CD8-positive, alpha-beta memory T cell (primary cell): ENCODE measurements around the gene SEMA6A. TPM values are rescaled to one million over a fixed set of nuclear protein-coding genes. Genes with fewer than 3 reads are reported as not detected.

Source experiments
- CTCF ChIA-PET: fragments of 350-600 bp; sonication (Branson Sonifier 250); formaldehyde crosslinking; loops from one replicate; lab custom pipeline; 2021; ENCODE audit warnings: antibody characterized with exemption; lab: Charles Lee
- POLR2A ChIA-PET: fragments of 350-600 bp; sonication (Branson Sonifier 250); formaldehyde crosslinking; loops from one replicate; lab custom pipeline; 2021; ENCODE audit warnings: antibody characterized with exemption; lab: Charles Lee
- DNase-seq, 5 donors: peaks; one replicate each; pipeline versions ENCODE4 v3.0.0 to v3.0.0-alpha.2; 2020 to 2022; ENCODE audit warnings: mixed read lengths in 1 of 5
- H3K27ac ChIP-seq: one replicate; pipeline ENCODE4 v1.7.0; 2013; ENCODE audit warnings: low read depth, mild to moderate bottlenecking, low read length, moderate library complexity
- H3K27me3 ChIP-seq: 2 replicates; pipeline ENCODE4 v1.7.0; 2013; ENCODE audit warnings: low read length, mild to moderate bottlenecking; ENCODE audit not compliant: insufficient read depth, poor library complexity, severe bottlenecking
- H3K36me3 ChIP-seq: 2 replicates; pipeline ENCODE4 v1.7.0; 2013; ENCODE audit warnings: mild to moderate bottlenecking, low read length, moderate library complexity; ENCODE audit not compliant: insufficient read depth
- H3K4me1 ChIP-seq: 2 replicates; pipeline ENCODE4 v1.7.0; 2013; ENCODE audit warnings: mild to moderate bottlenecking, low read length, moderate library complexity; ENCODE audit not compliant: insufficient read depth
- H3K4me3 ChIP-seq: 2 replicates; pipeline ENCODE4 v1.7.0; 2013; ENCODE audit warnings: mild to moderate bottlenecking, low read length
- H3K9me3 ChIP-seq: 2 replicates; pipeline ENCODE4 v1.7.0; 2013; ENCODE audit warnings: mild to moderate bottlenecking, low read length
- H3K27ac Mint-ChIP-seq, 8 donors: one replicate each; pipeline ENCODE4 v1.8.0; 2020 to 2021; ENCODE audit warnings: mixed read lengths in 8 of 8, mild to moderate bottlenecking in 6 of 8, inconsistent platforms in 3 of 8, moderate library complexity in 3 of 8
- H3K27me3 Mint-ChIP-seq, 2 donors: one replicate each; pipeline ENCODE4 v1.8.0; 2020 to 2021; ENCODE audit warnings: mixed read lengths in 2 of 2, mild to moderate bottlenecking in 1 of 2, moderate library complexity in 1 of 2
- H3K36me3 Mint-ChIP-seq, 3 donors: one replicate each; pipeline ENCODE4 v1.8.0; 2020 to 2021; ENCODE audit warnings: mixed read lengths in 3 of 3, inconsistent platforms in 1 of 3, mild to moderate bottlenecking in 1 of 3
- H3K4me1 Mint-ChIP-seq, 3 donors: one replicate each; pipeline ENCODE4 v1.8.0; 2020 to 2021; ENCODE audit warnings: mixed read lengths in 3 of 3, inconsistent platforms in 1 of 3, mild to moderate bottlenecking in 1 of 3
- H3K4me3 Mint-ChIP-seq, 7 donors: one replicate each; pipeline ENCODE4 v1.8.0; 2020 to 2021; ENCODE audit warnings: mixed read lengths in 7 of 7, mild to moderate bottlenecking in 6 of 7, moderate library complexity in 4 of 7, inconsistent platforms in 2 of 7
- H3K9me3 Mint-ChIP-seq, 5 donors: one replicate each; pipeline ENCODE4 v1.8.0; 2020 to 2022; ENCODE audit warnings: mixed read lengths in 5 of 5, mild to moderate bottlenecking in 3 of 5, moderate library complexity in 2 of 5, inconsistent platforms in 1 of 5
- polyA plus RNA-seq: library from polyadenylated mRNA; unstranded; fragments of 300-500 nt; fragmentation: Illumina TruSeq; gene quantifications from one replicate; pipeline ENCODE4 v1.2.3, GENCODE V29; 2021
- total RNA-seq, 2 experiments: library from RNA; stranded (reverse); gene quantifications; one replicate each; pipeline ENCODE4 v1.2.3, GENCODE V29; 2021

The SEMA6A gene, protein sequence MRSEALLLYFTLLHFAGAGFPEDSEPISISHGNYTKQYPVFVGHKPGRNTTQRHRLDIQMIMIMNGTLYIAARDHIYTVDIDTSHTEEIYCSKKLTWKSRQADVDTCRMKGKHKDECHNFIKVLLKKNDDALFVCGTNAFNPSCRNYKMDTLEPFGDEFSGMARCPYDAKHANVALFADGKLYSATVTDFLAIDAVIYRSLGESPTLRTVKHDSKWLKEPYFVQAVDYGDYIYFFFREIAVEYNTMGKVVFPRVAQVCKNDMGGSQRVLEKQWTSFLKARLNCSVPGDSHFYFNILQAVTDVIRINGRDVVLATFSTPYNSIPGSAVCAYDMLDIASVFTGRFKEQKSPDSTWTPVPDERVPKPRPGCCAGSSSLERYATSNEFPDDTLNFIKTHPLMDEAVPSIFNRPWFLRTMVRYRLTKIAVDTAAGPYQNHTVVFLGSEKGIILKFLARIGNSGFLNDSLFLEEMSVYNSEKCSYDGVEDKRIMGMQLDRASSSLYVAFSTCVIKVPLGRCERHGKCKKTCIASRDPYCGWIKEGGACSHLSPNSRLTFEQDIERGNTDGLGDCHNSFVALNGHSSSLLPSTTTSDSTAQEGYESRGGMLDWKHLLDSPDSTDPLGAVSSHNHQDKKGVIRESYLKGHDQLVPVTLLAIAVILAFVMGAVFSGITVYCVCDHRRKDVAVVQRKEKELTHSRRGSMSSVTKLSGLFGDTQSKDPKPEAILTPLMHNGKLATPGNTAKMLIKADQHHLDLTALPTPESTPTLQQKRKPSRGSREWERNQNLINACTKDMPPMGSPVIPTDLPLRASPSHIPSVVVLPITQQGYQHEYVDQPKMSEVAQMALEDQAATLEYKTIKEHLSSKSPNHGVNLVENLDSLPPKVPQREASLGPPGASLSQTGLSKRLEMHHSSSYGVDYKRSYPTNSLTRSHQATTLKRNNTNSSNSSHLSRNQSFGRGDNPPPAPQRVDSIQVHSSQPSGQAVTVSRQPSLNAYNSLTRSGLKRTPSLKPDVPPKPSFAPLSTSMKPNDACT
- total RNA-seq (not detected), polyA plus RNA-seq (0.49 TPM)

GRCh38 chr5:116574367-116575325, at the start of gene SEMA6A:
Gene SEMA6A, minus strand, starts transcription at chr5:116574823. Its CDS starts 69,879 bp downstream, at chr5:116504944.
- no peak within 1 kb of the TSS for H3K27ac ChIP-seq
- H3K9me3 ChIP-seq = no peaks in the 10 kb centered on the region
- no peaks in the 10 kb centered on the region for H3K4me1 ChIP-seq
- peak within 1 kb of the TSS in 6 of 7 donors; percentile 46 to 86 (median 74) for H3K4me3 Mint-ChIP-seq
- H3K27ac Mint-ChIP-seq = peak within 1 kb of the TSS in 1 of 8 donors; percentile 66
- peaks cover 0 to 9% (median 2%) of the 10 kb centered on the region in 5 donors for H3K9me3 Mint-ChIP-seq
- no peak for DNase-seq
- peaks cover 11 to 23% (median 13%) of the 10 kb centered on the region in 3 donors for H3K4me1 Mint-ChIP-seq
- H3K4me3 ChIP-seq = no peak within 1 kb of the TSS
- H3K27me3 ChIP-seq = peaks cover 17% of the 10 kb centered on the region
- ChIA-PET CTCF (no interaction called here), POLR2A (no interaction called here)
- no peaks in the 10 kb centered on the region for H3K36me3 ChIP-seq
- H3K36me3 Mint-ChIP-seq = no peaks in the 10 kb centered on the region
- peaks cover 29 to 78% of the 10 kb centered on the region in 2 donors for H3K27me3 Mint-ChIP-seq

GRCh38 chr5:116622375-116623050, 47.9 kb upstream of the SEMA6A start:
- H3K36me3 ChIP-seq = no peaks in the 10 kb centered on the region
- H3K4me3 ChIP-seq = no peak overlapping the region
- ChIA-PET CTCF (no interaction called here), POLR2A (no interaction called here)
- no peaks in the 10 kb centered on the region for H3K4me1 Mint-ChIP-seq
- peaks cover 1 to 3% of the 10 kb centered on the region in 2 donors for H3K27me3 Mint-ChIP-seq
- H3K27ac ChIP-seq = no peak overlapping the region
- no peaks in the 10 kb centered on the region for H3K27me3 ChIP-seq
- H3K9me3 ChIP-seq = no peaks in the 10 kb centered on the region
- H3K9me3 Mint-ChIP-seq = no peaks in the 10 kb centered on the region
- no peak overlapping the region for H3K4me3 Mint-ChIP-seq
- no peaks in the 10 kb centered on the region for H3K36me3 Mint-ChIP-seq
- DNase-seq = no peak
- H3K4me1 ChIP-seq = no peaks in the 10 kb centered on the region
- H3K27ac Mint-ChIP-seq = no peak overlapping the region

- H3K27me3 ChIP-seq = no peaks in the 10 kb centered on the region
- POLR2A ChIA-PET = no interaction called here
- H3K36me3 ChIP-seq = no peaks in the 10 kb centered on the region
- CTCF ChIA-PET = no interaction called here
- no peak overlapping the region for H3K27ac Mint-ChIP-seq
- no peak for DNase-seq
- H3K27ac ChIP-seq = no peak overlapping the region
- no peaks in the 10 kb centered on the region for H3K9me3 Mint-ChIP-seq
- no peaks in the 10 kb centered on the region for H3K4me1 Mint-ChIP-seq
- H3K4me3 ChIP-seq = no peak overlapping the region
- peaks cover 1 to 3% of the 10 kb centered on the region in 2 donors for H3K27me3 Mint-ChIP-seq
- no peaks in the 10 kb centered on the region for H3K9me3 ChIP-seq
- no peaks in the 10 kb centered on the region for H3K36me3 Mint-ChIP-seq
- H3K4me3 Mint-ChIP-seq = no peak overlapping the region
- no peaks in the 10 kb centered on the region for H3K4me1 ChIP-seq
Measured at GRCh38 chr5:116621599-116621998, 47.0 kb upstream of the SEMA6A start.

GRCh38 chr5:116616876-116617275, 42.3 kb upstream of the SEMA6A start:
- Mint-ChIP-seq H3K4me1 (no peaks in the 10 kb centered on the region), H3K9me3 (peaks cover 0 to 5% (median 0%) of the 10 kb centered on the region in 5 donors), H3K27ac (no peak overlapping the region), H3K4me3 (no peak overlapping the region), H3K27me3 (no peaks in the 10 kb centered on the region), H3K36me3 (no peaks in the 10 kb centered on the region)
- Histone ChIP-seq H3K27ac (no peak overlapping the region), H3K36me3 (no peaks in the 10 kb centered on the region), H3K27me3 (no peaks in the 10 kb centered on the region), H3K9me3 (no peaks in the 10 kb centered on the region), H3K4me3 (no peak overlapping the region), H3K4me1 (no peaks in the 10 kb centered on the region)
- CTCF ChIA-PET = no interaction called here
- no peak for DNase-seq
- POLR2A ChIA-PET = no interaction called here

GRCh38 chr5:116614603-116614920, 39.9 kb upstream of the SEMA6A start:
- Histone ChIP-seq H3K27me3 (no peaks in the 10 kb centered on the region), H3K9me3 (no peaks in the 10 kb centered on the region), H3K4me3 (no peak overlapping the region), H3K4me1 (no peaks in the 10 kb centered on the region), H3K36me3 (no peaks in the 10 kb centered on the region), H3K27ac (no peak overlapping the region)
- DNase-seq = no peak
- no peaks in the 10 kb centered on the region for H3K27me3 Mint-ChIP-seq
- no peak overlapping the region for H3K27ac Mint-ChIP-seq
- ChIA-PET POLR2A (no interaction called here), CTCF (no interaction called here)
- no peak overlapping the region for H3K4me3 Mint-ChIP-seq
- no peaks in the 10 kb centered on the region for H3K4me1 Mint-ChIP-seq
- no peaks in the 10 kb centered on the region for H3K36me3 Mint-ChIP-seq
- peaks cover 0 to 5% (median 0%) of the 10 kb centered on the region in 5 donors for H3K9me3 Mint-ChIP-seq

DNA sequence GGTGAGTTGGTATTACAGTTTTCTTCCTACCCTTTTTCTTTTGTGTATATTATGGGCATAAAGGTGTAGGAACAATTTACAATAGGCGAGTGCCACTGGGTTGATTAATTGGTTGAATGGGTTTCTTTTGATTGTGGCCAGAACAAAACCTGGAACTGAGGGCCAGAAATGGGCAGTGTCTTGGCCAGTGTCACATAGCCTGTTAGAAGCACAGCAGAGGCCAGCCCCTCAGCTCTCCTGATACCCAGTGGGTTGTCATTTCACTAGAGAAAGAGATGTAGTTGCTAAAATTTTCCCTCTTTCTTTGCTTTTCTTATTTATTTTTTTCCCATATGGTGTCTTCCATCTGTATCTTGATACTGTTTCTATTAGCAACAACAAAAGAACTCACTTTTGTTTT, 38.8 kb upstream of the SEMA6A start:
- DNase-seq = no peak
- Histone ChIP-seq H3K27ac (no peak overlapping the region), H3K36me3 (no peaks in the 10 kb centered on the region), H3K4me1 (no peaks in the 10 kb centered on the region), H3K4me3 (no peak overlapping the region), H3K9me3 (no peaks in the 10 kb centered on the region), H3K27me3 (no peaks in the 10 kb centered on the region)
- no peaks in the 10 kb centered on the region for H3K4me1 Mint-ChIP-seq
- H3K4me3 Mint-ChIP-seq = no peak overlapping the region
- no peaks in the 10 kb centered on the region for H3K36me3 Mint-ChIP-seq
- no peak overlapping the region for H3K27ac Mint-ChIP-seq
- POLR2A ChIA-PET = no interaction called here
- peaks cover 0 to 5% (median 0%) of the 10 kb centered on the region in 5 donors for H3K9me3 Mint-ChIP-seq
- CTCF ChIA-PET = no interaction called here
- no peaks in the 10 kb centered on the region for H3K27me3 Mint-ChIP-seq

DNA sequence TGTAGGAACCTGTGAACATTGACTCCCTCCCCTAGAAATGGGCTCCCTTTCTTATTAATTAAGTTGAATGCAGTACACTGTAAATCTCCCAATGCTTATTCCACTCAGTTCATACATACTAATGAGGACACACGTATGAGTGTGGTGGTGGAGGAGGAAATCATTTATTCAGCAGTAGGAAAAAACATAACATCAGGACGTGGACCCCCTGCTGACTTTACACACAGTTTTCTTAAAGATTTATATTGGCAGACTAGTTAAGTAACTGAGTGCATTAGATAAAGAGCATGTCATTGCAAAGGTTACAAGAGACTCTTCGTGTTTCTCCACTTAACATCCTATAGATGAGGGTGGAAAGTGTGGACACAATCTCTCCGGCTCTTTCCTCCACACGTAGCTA, 37.8 kb upstream of the SEMA6A start:
- Mint-ChIP-seq H3K36me3 (no peaks in the 10 kb centered on the region), H3K4me1 (no peaks in the 10 kb centered on the region), H3K4me3 (no peak overlapping the region), H3K27me3 (no peaks in the 10 kb centered on the region), H3K27ac (no peak overlapping the region), H3K9me3 (peaks cover 0 to 5% (median 0%) of the 10 kb centered on the region in 5 donors)
- Histone ChIP-seq H3K4me1 (no peaks in the 10 kb centered on the region), H3K4me3 (no peak overlapping the region), H3K9me3 (no peaks in the 10 kb centered on the region), H3K27me3 (no peaks in the 10 kb centered on the region), H3K36me3 (no peaks in the 10 kb centered on the region), H3K27ac (no peak overlapping the region)
- no peak for DNase-seq
- ChIA-PET POLR2A (no interaction called here), CTCF (no interaction called here)
